NCI-H2196 (cell line): Measurements from ENCODE around the gene SFMBT1.

Source experiments
- DNase-seq: peaks from one replicate; lab custom pipeline; 2025; ENCODE audit not compliant: unreplicated experiment; lab: John Stamatoyannopoulos, UW

SFMBT1 gene

GRCh38 chr3:52890735-52891134 lies 155.1 kb downstream of the SFMBT1 start:
- no peak for DNase-seq

GRCh38 chr3:52889901-52890300 lies 156.0 kb downstream of the SFMBT1 start:
- no peak for DNase-seq

- DNase-seq, result no peak
Measured at GRCh38 chr3:52887166-52887565, 158.7 kb downstream of the SFMBT1 start.

GRCh38 chr3:52886049-52886730 lies 159.7 kb downstream of the SFMBT1 start:
- no peak for DNase-seq

- no peak for DNase-seq
Measured at GRCh38 chr3:52882377-52882776, 163.5 kb downstream of the SFMBT1 start.

GRCh38 chr3:52881871-52882270 lies 164.0 kb downstream of the SFMBT1 start:
- DNase-seq, result no peak

- no peak for DNase-seq
Measured at GRCh38 chr3:52880474-52880873, 165.4 kb downstream of the SFMBT1 start.

- no peak for DNase-seq
Measured at GRCh38 chr3:52880047-52880446, 165.8 kb downstream of the SFMBT1 start.

- no peak for DNase-seq
Measured at GRCh38 chr3:52879581-52879980, 166.3 kb downstream of the SFMBT1 start.

- no peak for DNase-seq
Measured at GRCh38 chr3:52879090-52879489, 166.8 kb downstream of the SFMBT1 start.

- no peak for DNase-seq
Measured at GRCh38 chr3:52877085-52877484, 168.8 kb downstream of the SFMBT1 start.

- DNase-seq, result no peak
Measured at GRCh38 chr3:52874864-52875587, 170.8 kb downstream of the SFMBT1 start.

GRCh38 chr3:52874160-52874701 lies 171.6 kb downstream of the SFMBT1 start:
- DNase-seq, result no peak

- DNase-seq, result no peak
Measured at GRCh38 chr3:52873433-52874159, 172.3 kb downstream of the SFMBT1 start.

- no peak for DNase-seq
Measured at GRCh38 chr3:52872245-52872644, 173.6 kb downstream of the SFMBT1 start.

GRCh38 chr3:52871761-52872160 lies 174.1 kb downstream of the SFMBT1 start:
- DNase-seq, result no peak

- DNase-seq, result no peak
Measured at GRCh38 chr3:52870471-52870870, 175.4 kb downstream of the SFMBT1 start.

- DNase-seq, result no peak
Measured at GRCh38 chr3:52866427-52866826, 179.4 kb downstream of the SFMBT1 start.

GRCh38 chr3:52865994-52866393 lies 179.9 kb downstream of the SFMBT1 start:
- no peak for DNase-seq

GRCh38 chr3:52860424-52860768 lies 185.5 kb downstream of the SFMBT1 start:
- no peak for DNase-seq

- no peak for DNase-seq
Measured at GRCh38 chr3:52859686-52860423, 186.0 kb downstream of the SFMBT1 start.
